Left renal cortex interstitium (tissue), 4 donors: ENCODE measurements around the gene DSCAML1. TPM values are rescaled to one million over a fixed set of nuclear protein-coding genes. Genes with fewer than 3 reads are reported as not detected.
"Not testable (repeated sequence)": the region's sequence is repeated elsewhere in the genome, so short reads cannot be mapped to it uniquely, and the experiment has no call there.

Experiments used
- DNase-seq, 4 donors: peaks; one replicate each; pipeline ENCODE4 v3.0.0-alpha.2; 2013; ENCODE audit warnings: low read depth in 4 of 4, low spot score in 2 of 4, missing footprints in 1 of 4
- polyA plus RNA-seq, 4 donors: library from polyadenylated mRNA; unstranded; fragments of 120-200 nt; gene quantifications; one replicate each; pipeline ENCODE4 v1.2.1, GENCODE V29; 2013; ENCODE audit not compliant: insufficient read length in 4 of 4

DSCAML1 gene
- polyA plus RNA-seq, 4 donors: 1.3 to 4.0 (median 2.0) TPM

DNA sequence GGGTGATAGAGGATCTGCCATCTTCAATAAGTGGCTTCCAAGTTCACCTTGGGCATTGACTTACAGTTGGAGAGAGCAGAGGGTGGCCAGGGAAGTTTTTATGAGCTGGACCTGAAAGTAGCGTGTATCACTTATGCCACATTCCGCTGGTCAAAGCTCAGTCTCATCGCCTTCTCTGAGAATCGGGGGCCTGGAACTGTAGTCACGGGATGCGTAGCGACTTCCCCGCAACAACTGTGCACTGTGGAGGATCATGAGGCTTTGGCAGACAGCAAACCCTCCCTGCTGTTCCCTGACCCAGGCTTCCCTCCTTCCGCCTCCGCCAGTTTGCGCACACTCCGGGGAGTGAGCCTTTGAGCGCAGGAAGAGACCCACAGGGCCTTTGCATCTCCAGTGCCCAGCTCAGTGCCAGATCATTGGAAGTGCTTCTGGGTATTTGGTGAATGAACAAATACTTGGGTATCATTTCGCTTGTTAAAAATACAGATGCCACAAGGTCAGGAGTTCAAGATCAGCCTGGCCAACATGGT lies 373.9 kb downstream of the DSCAML1 start:
- no peak for DNase-seq

GRCh38 chr11:117421476-117421875 lies 375.5 kb downstream of the DSCAML1 start:
- no peak for DNase-seq

- DNase-seq: no peak
Measured at GRCh38 chr11:117421041-117421440, 376.0 kb downstream of the DSCAML1 start.

DNA sequence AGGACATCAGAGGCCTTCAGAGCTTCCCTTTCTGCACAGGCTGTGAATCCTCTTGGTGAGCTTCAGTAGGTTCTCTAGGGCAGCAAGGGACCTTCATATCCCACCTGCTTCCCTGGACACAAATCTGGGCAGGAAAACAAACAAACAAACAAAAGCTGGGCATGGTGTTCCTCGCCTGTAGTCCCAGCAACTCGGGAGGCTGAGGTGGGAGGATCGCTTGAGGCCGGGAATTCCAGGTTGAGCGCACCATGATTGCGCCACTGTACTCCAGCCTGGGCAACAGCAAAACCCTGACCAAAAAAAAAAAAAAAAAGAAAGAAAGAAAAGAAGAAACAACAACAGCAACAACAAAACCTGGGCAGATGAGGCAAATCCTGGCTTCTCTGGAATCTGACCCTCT lies 376.4 kb downstream of the DSCAML1 start:
- DNase-seq: no peak

DNA sequence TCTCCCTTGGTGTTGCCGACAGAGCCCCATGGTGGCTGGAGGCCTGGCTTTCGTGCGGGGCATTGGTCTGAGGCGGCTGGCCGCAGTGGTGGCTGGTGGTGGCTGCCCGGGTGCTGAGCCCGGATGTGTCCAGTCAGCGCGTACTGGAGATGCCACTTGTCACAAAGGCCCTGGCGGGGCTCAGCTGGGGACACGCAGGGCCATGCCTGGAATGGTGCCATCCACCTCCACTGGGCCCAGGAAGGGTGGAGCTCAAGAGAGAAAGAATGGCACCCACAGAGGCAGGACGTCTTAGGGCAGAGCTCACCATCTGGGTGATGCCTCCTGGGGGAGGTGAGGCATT lies 376.9 kb downstream of the DSCAML1 start:
- no peak for DNase-seq

- no peak for DNase-seq
Measured at GRCh38 chr11:117419482-117420142, 377.4 kb downstream of the DSCAML1 start.

DNA sequence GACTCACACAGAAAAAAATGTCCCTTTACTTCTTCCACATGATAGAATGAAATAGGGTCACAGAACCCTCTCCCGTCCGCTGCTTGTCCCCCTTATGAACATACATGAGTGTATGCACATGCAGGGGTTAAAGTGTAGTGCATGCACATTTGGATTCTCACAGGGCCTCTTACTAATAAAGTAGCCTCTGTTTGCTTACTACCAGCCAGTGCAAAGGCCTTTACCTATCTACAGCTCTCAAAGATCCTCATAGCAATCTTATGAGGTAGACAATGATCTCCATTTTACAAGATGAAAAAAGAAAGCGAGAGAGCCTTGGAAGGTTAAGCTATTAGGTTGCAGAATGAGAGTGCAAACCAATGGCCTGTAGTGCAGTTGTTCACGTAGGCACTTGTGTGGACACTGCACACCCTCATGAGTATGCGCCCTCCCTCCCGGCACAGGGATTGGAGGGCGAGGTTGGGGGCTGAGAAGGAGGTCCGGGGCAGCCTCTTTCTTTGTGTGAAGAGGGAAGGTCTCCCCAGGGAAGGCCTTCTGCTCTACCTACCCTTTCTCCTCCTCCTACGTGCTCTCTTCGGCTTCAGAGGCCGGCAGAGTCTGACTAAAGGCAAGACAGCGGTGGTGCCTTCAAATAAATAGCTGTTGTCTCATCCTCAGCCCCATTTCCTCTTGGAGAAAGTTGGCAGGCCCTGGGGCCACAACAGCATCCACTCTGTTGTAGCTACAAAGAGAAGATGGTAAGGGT lies 378.1 kb downstream of the DSCAML1 start:
- DNase-seq: no peak

DNA sequence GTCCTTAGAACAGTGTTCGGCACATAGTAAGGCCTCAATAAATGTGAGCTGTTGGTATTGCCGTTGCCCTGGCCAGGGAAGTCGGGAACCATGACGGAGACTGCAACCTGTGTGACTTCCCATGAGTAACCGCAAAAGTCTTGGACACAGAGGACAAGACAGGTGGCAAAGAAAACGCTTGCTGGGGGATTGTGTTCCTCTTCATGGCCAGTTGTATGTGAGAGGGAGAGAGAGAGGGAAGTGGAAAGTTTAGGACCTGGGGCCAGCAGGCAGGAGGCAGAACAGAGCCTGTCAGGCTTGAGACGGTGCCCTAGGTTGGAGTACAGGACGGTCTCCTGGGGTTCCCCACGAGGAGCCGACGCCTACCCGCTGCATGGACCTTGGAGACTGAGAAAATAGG lies 379.2 kb downstream of the DSCAML1 start:
- no peak for DNase-seq

DNA sequence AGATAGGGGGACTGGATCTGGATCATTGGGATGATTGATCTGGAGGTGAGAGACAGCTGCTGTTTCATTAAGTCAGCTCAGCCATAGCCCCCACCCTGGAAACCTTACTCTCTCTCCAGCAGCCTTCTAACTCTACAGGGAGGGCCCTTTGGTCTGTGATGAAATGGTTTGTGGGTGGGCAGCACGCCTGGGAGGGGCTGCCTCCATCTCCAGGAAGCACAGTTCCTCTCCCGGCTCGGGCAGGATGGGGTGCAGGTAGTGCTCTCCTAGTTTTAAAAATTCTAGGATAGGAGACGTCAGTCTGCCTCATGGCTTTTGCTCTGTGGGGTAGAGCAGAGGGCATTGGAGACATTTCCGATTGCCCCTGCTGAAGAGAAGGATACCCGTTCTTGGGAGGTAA lies 379.7 kb downstream of the DSCAML1 start:
- DNase-seq: no peak

- DNase-seq: no peak
Measured at GRCh38 chr11:117415358-117415896, 381.6 kb downstream of the DSCAML1 start.

DNA sequence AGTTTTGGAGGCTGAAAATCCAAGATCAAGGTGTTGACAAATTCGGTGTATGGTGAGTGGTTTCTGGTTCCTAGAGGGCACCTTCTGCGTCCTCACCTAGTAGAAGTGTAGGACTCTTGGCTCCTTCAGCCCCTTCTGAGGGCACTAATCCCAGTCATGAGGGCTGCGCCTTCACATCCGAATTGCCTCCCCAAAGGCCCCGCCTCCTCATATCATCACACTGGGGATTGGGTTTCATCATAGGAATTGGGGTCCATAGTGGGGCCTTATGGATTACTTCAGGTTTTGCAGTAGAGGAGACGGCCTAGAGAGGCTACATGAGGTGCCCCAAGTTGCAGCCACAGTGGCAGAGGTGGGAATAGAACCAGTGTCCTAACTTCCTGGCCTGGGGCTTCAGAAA lies 382.3 kb downstream of the DSCAML1 start:
- DNase-seq: no peak

DNA sequence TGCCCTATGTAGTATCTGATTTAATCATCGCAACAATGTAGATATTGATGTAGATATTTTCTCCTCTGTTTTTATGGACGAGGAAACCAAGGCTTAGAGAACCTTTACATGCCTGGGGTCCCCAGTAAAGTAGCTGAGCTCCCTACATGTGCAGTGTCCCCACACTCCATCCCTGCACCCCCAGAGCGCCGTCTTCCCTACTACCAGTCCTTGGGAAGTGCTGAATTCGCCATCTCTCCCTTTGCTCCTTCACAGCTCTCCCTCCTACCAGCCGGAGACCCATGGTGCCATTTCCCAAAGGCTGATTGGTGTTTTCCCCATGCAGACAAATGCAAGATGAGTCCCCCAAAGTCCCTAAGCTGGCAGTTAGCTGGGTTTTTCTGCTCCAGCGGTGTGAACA lies 383.4 kb downstream of the DSCAML1 start:
- no peak for DNase-seq

DNA sequence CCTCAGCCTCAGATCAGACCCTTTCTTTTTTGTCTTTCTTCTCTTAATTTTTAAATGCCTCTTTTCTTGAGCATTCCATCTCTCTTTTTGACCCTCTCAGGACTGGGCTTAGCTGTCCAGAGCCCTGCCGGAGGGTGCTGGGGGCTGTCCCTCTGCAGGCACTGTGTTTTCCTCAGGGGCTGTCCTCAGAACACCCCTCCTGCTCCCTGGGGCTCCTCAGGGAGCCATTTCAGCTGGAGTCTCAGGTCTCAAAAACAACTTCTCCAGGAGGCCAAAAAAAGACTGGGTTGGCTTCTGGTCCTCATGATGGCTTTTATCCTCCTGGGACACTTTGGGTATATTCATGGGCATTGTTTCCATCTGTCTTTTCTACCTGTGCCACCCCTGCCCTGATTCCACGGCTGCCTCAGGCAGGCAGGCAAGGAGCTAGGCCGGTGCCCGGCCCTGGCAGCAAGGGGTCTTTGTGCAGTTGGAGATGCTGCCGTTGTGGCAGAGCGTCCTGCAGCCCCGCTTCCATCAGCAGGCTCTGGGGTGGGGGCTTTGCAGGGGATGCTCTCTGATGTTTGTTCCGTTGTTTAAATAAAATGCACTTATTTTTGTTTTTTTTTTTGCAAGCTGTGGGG lies 384.3 kb downstream of the DSCAML1 start:
- no peak for DNase-seq

DNA sequence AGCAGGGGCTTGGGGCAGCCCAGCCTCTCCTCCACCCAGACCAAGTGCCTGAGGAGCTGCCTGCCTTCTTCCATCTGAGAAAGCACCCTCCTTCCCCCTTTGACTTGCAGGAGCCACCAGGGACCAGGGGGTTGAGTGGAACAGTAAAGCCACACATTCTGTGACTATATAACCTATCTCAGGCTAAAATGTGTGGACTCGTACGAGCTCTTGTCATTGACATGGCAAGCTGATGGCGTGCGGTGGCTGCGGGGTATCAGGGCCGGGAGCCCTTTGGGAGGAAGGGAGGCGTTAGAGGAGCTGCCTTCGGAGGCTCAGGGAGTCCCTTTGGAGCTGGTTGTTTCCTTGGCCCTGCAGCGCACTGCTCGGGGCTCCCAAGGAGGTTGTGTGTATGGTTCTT lies 384.8 kb downstream of the DSCAML1 start:
- no peak for DNase-seq

DNA sequence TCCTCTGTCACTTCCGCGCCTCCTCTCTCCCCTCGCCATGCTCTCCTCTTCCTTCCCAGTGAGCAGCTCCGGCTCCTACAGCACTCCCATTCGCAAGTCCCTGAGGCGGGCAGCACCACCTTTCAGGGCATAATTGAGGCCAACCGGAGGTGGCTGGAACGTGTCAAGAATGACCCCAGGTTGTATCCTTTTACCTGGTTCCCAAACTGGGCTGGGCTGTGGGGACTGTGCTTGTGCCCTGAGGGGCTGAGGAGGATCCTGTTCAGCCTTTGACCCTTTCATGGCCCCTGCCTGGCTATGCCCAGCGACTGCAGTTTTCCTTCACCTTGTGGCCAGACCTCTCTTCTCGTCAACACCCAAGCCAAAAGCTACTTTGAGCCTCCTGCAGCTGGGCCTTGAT lies 385.3 kb downstream of the DSCAML1 start:
- DNase-seq: no peak

DNA sequence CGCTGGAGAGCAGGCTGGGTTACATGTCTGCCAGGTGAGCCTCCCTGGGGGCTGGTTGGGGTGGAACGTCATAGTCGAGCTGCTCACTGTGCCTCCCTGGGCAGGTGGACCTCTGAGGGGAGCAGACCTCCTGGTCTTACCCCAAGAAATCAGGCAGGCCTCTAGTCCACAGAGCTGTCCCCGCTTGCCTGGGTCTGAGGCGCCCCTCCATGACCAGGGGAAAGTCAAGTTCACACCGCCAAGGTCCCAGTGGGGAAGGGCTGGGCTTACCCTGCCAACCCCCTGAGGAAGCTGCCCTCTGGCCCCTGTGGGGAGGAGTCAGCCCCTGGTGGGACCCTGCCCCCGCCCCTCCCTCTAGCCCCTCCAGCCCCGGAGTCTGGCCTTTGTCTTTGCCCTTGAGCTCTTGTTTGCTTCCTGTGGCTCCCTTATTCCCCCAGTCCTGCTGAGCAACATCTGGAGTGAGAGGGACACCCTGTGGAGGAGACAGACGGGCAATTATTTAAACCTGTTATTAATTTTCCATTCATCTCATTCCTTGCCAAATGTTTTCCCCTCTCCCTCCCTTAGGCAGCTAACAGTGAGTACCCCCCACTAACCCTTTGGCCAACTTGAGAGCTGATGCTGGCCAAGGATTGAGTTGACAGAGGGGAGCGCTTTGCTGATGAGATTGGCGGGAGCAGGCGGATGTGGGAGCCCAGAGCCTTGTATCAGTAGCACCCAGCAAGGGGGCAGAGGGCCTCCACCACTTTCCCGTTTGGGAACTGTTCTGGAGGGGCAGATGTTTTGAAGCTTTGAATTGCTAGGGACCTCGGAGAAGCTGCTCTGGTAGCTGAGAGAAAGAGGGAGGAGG lies 385.9 kb downstream of the DSCAML1 start:
- DNase-seq: no peak

- no peak for DNase-seq
Measured at GRCh38 chr11:117410238-117410637, 386.8 kb downstream of the DSCAML1 start.

DNA sequence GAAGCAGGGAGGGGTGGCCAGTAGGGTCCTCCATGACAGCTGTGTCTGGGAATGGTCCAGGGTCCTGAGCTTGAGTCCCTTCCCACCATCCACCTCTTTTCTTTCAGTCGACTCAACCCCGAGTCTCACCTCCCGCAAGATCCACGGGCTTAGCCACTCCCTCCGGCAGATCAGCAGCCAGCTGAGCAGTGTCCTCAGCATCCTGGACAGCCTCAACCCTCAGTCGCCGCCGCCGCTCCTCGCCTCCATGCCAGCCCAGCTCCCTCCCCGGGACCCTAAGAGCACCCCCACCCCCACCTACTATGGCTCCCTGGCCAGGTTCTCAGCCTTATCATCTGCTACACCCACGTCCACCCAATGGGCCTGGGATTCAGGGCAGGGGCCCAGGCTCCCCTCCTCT lies 387.5 kb downstream of the DSCAML1 start:
- DNase-seq: no peak

GRCh38 chr11:117408356-117408755 lies 388.7 kb downstream of the DSCAML1 start:
- DNase-seq: no peak

DNA sequence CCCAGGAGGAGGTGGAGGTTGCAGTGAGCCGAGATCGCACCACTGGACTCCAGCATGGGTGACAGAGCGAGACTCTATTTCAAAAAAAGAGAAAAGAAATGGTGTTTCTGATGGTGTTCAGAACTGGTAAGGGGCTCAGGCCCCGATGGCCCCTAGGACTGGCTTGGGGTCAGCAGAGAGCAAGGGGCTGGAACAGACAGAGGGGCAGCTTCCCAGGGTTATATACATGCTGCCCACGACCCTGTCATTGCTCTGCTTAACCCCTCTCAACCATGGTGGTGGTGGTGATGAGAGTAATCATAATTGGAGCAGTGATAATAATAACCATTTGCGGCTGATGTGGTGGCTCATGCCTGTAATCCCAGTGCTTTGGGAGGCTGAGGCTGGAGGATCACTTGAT lies 390.0 kb downstream of the DSCAML1 start:
- no peak for DNase-seq

GRCh38 chr11:117405898-117406297 lies 391.1 kb downstream of the DSCAML1 start:
- not testable (repeated sequence) for DNase-seq
